DND-41 (cell line): Measurements from ENCODE around the gene CSE1L.

ENCODE experiments used
- EZH2 ChIP-seq: IDR thresholded peaks from 3 replicates; pipeline ENCODE4 v1.6.1; 2012; ENCODE audit warnings: borderline replicate concordance, low read depth, mild to moderate bottlenecking, moderate library complexity, low read length, inconsistent platforms; ENCODE audit not compliant: severe bottlenecking
- TF ChIP-seq, protein P1 (sequence below): IDR thresholded peaks from 2 replicates; pipeline ENCODE4 v1.5.1; 2012; ENCODE audit warnings: borderline replicate concordance, low read length, moderate library complexity, mild to moderate bottlenecking; ENCODE audit not compliant: poor library complexity, severe bottlenecking; ENCODE audit errors: extremely low read depth

DNA sequence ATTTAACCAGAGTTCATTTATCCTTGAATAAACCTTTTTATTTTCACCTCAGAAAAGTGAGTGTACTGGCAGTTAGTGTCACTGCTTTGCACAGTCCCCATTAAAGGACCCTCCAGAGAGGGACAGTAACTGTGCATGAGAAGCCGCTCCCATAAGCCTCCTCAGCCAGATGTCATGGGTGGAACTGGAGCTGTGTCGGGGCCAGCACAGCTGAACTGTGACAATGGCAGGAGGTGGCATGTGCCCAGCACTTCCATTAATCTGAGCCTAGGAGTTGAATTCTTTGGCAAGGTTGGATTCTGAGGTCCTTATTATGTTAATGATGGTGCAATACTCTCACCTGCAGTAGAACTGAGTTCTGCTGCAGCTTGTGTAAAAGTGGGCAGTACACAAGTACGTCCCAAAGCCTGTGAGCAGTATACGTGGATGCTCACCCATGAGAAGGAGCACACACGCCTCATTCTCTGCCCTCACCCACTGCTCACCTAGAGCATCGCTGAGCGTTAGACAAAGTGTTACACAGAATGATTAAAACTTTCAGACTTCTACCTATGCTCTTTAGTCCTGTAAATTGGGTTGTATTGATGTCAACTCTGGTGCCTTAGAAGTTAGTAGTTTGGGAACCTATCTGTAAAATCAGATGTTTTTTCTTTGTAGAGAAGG is 11.9 kb upstream of the CSE1L start:
- TF ChIP-seq, protein P1, sequence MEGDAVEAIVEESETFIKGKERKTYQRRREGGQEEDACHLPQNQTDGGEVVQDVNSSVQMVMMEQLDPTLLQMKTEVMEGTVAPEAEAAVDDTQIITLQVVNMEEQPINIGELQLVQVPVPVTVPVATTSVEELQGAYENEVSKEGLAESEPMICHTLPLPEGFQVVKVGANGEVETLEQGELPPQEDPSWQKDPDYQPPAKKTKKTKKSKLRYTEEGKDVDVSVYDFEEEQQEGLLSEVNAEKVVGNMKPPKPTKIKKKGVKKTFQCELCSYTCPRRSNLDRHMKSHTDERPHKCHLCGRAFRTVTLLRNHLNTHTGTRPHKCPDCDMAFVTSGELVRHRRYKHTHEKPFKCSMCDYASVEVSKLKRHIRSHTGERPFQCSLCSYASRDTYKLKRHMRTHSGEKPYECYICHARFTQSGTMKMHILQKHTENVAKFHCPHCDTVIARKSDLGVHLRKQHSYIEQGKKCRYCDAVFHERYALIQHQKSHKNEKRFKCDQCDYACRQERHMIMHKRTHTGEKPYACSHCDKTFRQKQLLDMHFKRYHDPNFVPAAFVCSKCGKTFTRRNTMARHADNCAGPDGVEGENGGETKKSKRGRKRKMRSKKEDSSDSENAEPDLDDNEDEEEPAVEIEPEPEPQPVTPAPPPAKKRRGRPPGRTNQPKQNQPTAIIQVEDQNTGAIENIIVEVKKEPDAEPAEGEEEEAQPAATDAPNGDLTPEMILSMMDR: no peak
- TF ChIP-seq EZH2: no peak
